GM23248 (cell line): ENCODE measurements around the gene MYO10.

Experiments
- EZH2 ChIP-seq: fragments of 200-600 bp; sonication (generic); IDR thresholded peaks from 2 replicates; pipeline ENCODE4 v1.6.1; 2018; ENCODE audit warnings: antibody characterized with exemption, mild to moderate bottlenecking; ENCODE audit not compliant: insufficient read depth, poor library complexity, severe bottlenecking
- EZH2phosphoT487 ChIP-seq: fragments of 200-600 bp; sonication (generic); IDR thresholded peaks from 2 replicates; pipeline ENCODE4 v1.6.1; 2018; ENCODE audit warnings: antibody characterized with exemption, moderate library complexity, mild to moderate bottlenecking, low read depth; ENCODE audit not compliant: insufficient read depth

GRCh38 chr5:16781828-16782626, 154.1 kb downstream of the MYO10 start:
- TF ChIP-seq EZH2 (no peak), EZH2phosphoT487 (no peak)
